Renal cortex interstitium (tissue), 11 donors: Measurements from ENCODE around the gene MCC. TPM values are rescaled to one million over a fixed set of nuclear protein-coding genes. Genes with fewer than 3 reads are reported as not detected.

Experiments used
- DNase-seq, 11 donors: peaks; one replicate each; pipeline ENCODE4 v3.0.0-alpha.2; 2013; ENCODE audit warnings: low read depth in 9 of 11, low spot score in 4 of 11; ENCODE audit errors: extremely low read depth in 1 of 11
- polyA plus RNA-seq, 3 donors: library from polyadenylated mRNA; unstranded; fragments of 120-200 nt; gene quantifications; one replicate each; pipeline ENCODE4 v1.2.1, GENCODE V29; 2013; ENCODE audit not compliant: insufficient read length in 3 of 3

The MCC gene
- polyA plus RNA-seq, 3 donors, result 28.4 to 32.1 (median 29.9) TPM

- no peak for DNase-seq
Observed at GRCh38 chr5:113246361-113246870, 241.8 kb downstream of the MCC start.

- DNase-seq, result no peak
Observed at GRCh38 chr5:113245427-113246225, 242.6 kb downstream of the MCC start.

GRCh38 chr5:113244966-113245365 is 243.3 kb downstream of the MCC start:
- no peak for DNase-seq

GRCh38 chr5:113243349-113243664 is 244.9 kb downstream of the MCC start:
- no peak for DNase-seq

GRCh38 chr5:113242481-113243348 is 245.5 kb downstream of the MCC start:
- DNase-seq, result no peak

- no peak for DNase-seq
Observed at GRCh38 chr5:113240951-113241726, 247.1 kb downstream of the MCC start.

- no peak for DNase-seq
Observed at GRCh38 chr5:113240032-113240431, 248.2 kb downstream of the MCC start.

- no peak for DNase-seq
Observed at GRCh38 chr5:113237893-113238292, 250.4 kb downstream of the MCC start.

GRCh38 chr5:113236536-113237288 is 251.5 kb downstream of the MCC start:
- no peak for DNase-seq

GRCh38 chr5:113235884-113236283 is 252.4 kb downstream of the MCC start:
- no peak for DNase-seq

- DNase-seq, result no peak
Observed at GRCh38 chr5:113234546-113234945, 253.7 kb downstream of the MCC start.

- no peak for DNase-seq
Observed at GRCh38 chr5:113233606-113234005, 254.6 kb downstream of the MCC start.

GRCh38 chr5:113232667-113233066 is 255.6 kb downstream of the MCC start:
- no peak for DNase-seq

GRCh38 chr5:113232221-113232620 is 256.0 kb downstream of the MCC start:
- no peak for DNase-seq

- DNase-seq, result no peak
Observed at GRCh38 chr5:113231653-113232000, 256.6 kb downstream of the MCC start.

GRCh38 chr5:113230711-113231652 is 257.3 kb downstream of the MCC start:
- no peak for DNase-seq

- no peak for DNase-seq
Observed at GRCh38 chr5:113227798-113228197, 260.5 kb downstream of the MCC start.
